GM19328 (cell line): ENCODE measurements around the gene IDH3A.
A peak's percentile ranks its signal among the peaks of the same experiment; 100 is the strongest.
"Not testable (repeated sequence)": the region's sequence is repeated elsewhere in the genome, so short reads cannot be mapped to it uniquely, and the experiment has no call there.

Experiments
- ATAC-seq: cut with Tn5 transposase; IDR thresholded peaks from one replicate; pipeline ENCODE4 v1.9.1; 2021; ENCODE audit warnings: mild to moderate bottlenecking, moderate library complexity; ENCODE audit not compliant: unreplicated experiment

The IDH3A gene

DNA sequence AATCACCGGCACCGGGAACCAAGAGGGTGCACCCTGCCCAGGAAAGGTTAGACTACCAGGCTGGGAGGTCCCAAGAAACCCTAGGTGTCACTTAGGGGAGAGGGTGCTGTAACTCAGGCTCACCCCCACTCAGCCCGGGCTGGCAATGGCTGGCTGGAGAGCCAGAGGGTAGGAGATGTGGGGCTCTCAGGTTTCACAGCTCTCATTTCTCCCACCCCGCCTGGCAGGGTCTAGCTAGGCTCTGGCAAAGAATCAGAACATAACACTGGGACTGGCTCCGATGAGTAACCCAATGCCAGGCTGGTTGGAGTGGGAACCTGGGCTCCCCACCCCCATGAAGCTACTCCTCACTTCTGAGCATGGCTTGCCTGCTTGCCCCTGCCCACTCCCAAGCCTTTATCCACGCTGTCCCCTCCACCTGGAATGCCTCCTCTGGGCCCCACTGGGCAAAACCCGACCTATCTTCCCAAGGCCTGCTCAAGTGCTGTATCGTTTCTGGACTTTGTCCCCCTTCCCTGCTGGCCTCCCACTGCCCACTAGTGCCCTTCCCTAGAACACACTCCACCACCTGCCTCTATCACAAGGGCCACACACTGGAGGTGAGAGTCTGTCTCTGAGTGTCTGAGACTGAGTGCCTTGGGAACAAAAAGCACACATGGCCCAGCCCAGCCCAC lies 19.9 kb upstream of the IDH3A start:
- no peak for ATAC-seq

DNA sequence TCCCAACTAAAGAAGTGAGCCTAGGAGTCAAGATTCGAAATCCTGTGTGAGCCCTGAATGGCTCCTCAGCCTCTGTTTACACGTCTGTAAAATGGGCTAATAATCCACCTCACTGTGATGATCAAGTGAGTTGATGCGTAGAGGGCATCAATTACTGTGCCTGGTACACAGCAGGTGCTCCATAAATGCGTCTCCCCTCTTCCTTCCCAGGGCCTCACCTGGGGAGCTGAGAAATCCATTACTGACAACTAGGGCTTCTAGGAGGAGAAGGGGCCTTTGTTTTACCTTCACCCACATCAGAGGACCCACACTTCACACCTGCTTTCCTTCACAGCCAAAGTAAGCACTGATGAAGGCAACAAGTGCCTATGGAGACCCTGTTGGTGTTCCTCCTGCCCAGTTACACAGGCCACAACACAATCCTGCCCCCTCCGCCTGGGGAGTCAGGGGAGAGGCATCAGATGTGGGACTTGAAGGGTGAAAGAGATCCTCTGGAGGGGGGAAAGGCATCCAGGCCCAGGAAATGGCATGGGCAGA lies 19.3 kb upstream of the IDH3A start:
- no peak for ATAC-seq

DNA sequence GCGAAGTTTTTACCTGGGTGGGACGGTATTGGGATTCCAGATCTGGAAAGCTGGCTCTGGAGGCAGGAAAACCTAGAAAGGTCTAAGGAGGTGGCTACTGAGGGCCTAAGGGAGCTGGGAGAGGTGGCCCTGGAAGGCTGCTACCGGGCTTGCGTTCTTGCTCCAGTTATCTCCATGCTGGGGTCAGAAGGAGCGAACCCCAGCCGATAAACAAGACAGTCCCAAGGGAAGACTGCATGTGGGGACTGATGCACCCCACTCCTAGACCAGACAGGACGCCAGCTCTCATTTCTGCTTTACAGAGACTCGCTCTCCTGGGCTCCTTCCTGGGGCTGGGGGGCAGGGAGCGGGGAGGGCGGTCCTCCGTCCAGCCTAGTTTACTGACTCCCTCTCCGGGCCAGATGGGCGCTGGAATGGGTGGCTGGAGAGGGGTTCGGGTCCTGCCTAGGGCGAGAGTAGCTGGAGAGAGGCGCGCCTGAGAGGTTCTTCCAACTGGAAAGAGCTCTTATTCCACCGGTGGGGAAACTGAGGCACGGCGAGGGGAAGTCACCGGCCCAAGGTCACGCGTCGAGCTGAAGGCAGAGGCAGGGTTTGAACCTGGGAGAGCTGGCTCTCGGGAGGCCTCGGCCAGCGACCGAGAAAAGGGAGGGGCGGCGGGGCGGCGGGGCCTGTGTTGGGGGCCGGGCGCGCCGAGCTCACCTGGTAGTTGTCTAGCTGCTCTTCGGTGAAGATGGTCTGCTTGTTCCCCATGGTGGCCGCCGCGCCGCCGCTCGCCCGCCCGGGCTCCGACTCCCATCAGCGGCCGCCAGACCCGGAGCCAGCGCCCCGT lies 18.5 kb upstream of the IDH3A start:
- ATAC-seq = peak; percentile 33

DNA sequence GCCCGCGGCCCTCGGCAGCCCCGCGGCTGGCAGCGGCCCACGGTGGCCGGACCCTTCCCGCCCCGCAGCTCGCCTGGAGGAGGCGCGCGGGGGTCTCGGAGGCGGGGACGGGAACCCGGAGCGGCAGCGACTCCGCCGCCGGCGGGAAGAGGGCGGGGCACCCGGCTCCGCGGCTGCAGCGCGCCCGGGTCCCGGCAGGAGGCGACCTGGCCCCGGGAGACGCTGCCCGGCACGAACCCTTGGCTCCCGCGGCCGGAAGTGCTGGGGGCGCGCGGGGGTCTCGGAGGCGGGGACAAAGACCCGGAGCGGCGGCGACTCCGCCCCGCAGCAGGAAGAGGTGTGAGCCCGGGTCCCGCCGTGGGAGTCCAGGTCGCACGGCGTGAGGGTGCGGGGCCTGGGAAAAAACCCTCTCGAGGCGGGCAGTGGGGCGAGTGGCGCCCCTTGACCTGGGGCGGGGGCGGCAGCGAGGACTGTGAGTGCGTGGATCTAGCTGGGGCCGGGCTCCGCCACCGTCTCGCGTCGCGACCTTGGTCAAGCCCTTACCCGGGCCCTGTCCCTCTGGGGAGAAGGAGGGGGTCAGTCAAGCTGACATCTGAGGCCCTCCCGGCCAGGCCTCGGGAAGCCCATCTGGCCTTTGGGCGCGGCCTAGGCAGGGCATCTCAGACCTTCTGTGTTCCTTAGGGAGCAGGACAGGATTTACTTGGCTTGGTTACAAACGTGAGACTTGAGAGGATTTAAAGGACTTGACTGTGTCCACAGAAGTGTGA lies 17.7 kb upstream of the IDH3A start, which contains the start of gene CIB2:
CIB2 (minus strand) TSS at position 151 of the 767 bp plus-strand sequence. CDS start 230 bp downstream, outside the sequence.
- peak; percentile 73 for ATAC-seq

- no peak for ATAC-seq
Observed at GRCh38 chr15:78133801-78134200, 15.4 kb upstream of the IDH3A start.

- no peak for ATAC-seq
Observed at GRCh38 chr15:78139578-78139977, 9.6 kb upstream of the IDH3A start.

GRCh38 chr15:78140292-78140691 lies 8.9 kb upstream of the IDH3A start:
- no peak for ATAC-seq

DNA sequence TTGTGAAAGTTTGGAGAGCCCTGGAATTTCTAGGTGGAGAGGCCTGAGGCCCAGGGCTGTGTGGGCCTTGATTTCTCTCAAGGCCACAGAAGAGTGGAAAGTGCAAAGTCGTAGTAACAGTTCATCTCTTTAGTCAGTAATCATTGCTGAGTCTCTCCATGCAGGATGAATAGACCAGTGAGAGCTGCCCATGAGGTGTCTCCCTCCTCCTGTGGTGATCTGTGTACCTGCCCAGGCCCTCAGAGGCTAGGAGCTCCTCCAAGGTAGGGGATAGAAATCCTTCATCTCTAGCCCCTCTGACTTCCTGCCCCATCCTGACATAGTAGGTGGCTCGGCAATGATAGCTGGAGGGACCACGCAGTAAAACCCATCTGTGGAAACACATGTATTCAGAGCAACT lies 6.8 kb upstream of the IDH3A start:
- no peak for ATAC-seq

DNA sequence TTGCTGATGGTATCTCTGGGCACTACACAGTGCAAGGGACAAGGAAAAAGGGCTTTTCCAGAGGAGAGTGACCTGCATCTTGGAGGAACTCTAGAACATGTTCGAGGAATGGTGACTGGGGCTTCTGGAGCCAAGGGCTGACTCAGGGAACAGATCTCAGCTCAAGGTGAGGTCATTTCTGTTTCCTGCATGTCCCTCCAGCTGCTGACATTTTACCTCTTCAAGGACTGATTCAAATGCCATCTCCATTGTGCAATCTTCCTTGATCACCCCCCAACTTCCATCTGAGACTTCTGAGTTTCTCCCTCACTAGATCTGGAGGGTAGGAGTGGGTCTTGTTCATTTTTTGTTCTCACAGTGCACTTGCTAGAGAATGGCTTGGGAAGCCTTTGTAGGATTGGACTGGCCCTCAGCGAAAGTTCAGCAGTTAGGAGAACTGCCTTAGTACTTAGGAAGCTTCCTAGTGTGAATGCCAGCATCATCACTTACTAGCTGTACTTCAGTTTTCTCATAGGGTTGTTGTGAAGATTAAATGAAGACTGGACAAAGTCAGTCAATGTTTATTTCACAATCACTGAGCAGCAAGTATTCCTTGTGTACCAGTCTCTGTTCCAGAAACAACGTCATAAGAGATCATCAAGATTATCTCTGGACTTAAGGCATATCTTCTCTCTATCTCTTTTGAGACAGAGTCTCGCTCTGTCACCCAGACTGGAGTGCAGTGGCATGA lies 2.6 kb upstream of the IDH3A start:
- ATAC-seq = no peak

GRCh38 chr15:78147566-78147965 lies 1.6 kb upstream of the IDH3A start:
- ATAC-seq = no peak

GRCh38 chr15:78148392-78149067 lies 632 bp upstream of the IDH3A start:
- no peak for ATAC-seq

GRCh38 chr15:78149805-78150751 lies 916 bp downstream of the IDH3A start:
- ATAC-seq = no peak

GRCh38 chr15:78151075-78151474 lies 1.9 kb downstream of the IDH3A start:
- ATAC-seq = not testable (repeated sequence)

GRCh38 chr15:78154955-78155354 lies 5.8 kb downstream of the IDH3A start:
- ATAC-seq = no peak

GRCh38 chr15:78155355-78155939 lies 6.3 kb downstream of the IDH3A start:
- no peak for ATAC-seq

- no peak for ATAC-seq
Observed at GRCh38 chr15:78156653-78157052, 7.5 kb downstream of the IDH3A start.

GRCh38 chr15:78157203-78157602 lies 8.0 kb downstream of the IDH3A start:
- ATAC-seq = no peak

GRCh38 chr15:78159395-78159794 lies 10.2 kb downstream of the IDH3A start:
- no peak for ATAC-seq

DNA sequence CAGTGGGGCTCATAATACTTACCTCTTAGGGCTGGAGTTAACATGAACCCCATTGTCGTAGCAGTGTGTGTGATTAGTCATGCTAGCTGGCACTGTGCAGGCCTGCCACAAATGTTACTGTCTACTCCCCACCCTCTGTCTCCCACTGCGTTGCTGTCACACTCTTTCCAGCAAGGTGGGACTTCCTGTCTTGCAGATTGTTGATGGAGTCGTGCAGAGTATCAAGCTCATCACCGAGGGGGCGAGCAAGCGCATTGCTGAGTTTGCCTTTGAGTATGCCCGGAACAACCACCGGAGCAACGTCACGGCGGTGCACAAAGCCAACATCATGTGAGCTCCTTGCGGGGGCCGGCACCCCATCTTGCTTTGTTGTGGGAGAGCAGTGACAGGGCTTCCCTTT lies 12.9 kb downstream of the IDH3A start:
- no peak for ATAC-seq
